Neural cell (in vitro differentiated cells): Measurements from ENCODE around the gene RNF17.

Source experiments
- EP300 ChIP-seq: fragments of 450-650 bp; conservative IDR thresholded peaks from 2 replicates; pipeline ENCODE4 v1.6.1; 2014; ENCODE audit warnings: antibody characterized with exemption, mild to moderate bottlenecking, moderate library complexity; ENCODE audit not compliant: poor library complexity, severe bottlenecking
- EZH2 ChIP-seq: fragments of 200-600, 300-800 bp; shearing (Covaris generic), sonication (generic); IDR thresholded peaks from 2 replicates; pipeline ENCODE4 v1.6.1; 2014; ENCODE audit warnings: antibody characterized with exemption, low read length, borderline replicate concordance, mild to moderate bottlenecking; ENCODE audit not compliant: insufficient read depth, poor library complexity, severe bottlenecking
- MXI1 ChIP-seq: fragments of 450-650 bp; conservative IDR thresholded peaks from 2 replicates; pipeline ENCODE4 v1.6.1; 2014; ENCODE audit warnings: antibody characterized with exemption, mild to moderate bottlenecking; ENCODE audit not compliant: poor library complexity, severe bottlenecking
- POLR2AphosphoS5 ChIP-seq: IDR thresholded peaks from 2 replicates; pipeline ENCODE4 v1.6.1; 2012
- RAD21 ChIP-seq: fragments of 450-650 bp; conservative IDR thresholded peaks from 2 replicates; pipeline ENCODE4 v1.6.1; 2014; ENCODE audit warnings: antibody characterized with exemption, mild to moderate bottlenecking, moderate library complexity
- SMC3 ChIP-seq: fragments of 450-650 bp; conservative IDR thresholded peaks from 2 replicates; pipeline ENCODE4 v1.6.1; 2014; ENCODE audit warnings: antibody characterized with exemption, mild to moderate bottlenecking, moderate library complexity; ENCODE audit not compliant: poor library complexity
- TAF1 ChIP-seq: IDR thresholded peaks from 2 replicates; pipeline ENCODE4 v1.6.1; 2012; ENCODE audit warnings: low read depth
- TF ChIP-seq, protein P1 (sequence below): fragments of 450-650 bp; IDR thresholded peaks from 2 replicates; pipeline ENCODE4 v1.5.1; 2014; ENCODE audit warnings: antibody characterized with exemption, mild to moderate bottlenecking, moderate library complexity; ENCODE audit not compliant: poor library complexity, severe bottlenecking
- TF ChIP-seq, protein P2 (sequence below): IDR thresholded peaks from 2 replicates; pipeline ENCODE4 v1.6.1; 2012; ENCODE audit warnings: borderline replicate concordance

- TF ChIP-seq, protein P1, sequence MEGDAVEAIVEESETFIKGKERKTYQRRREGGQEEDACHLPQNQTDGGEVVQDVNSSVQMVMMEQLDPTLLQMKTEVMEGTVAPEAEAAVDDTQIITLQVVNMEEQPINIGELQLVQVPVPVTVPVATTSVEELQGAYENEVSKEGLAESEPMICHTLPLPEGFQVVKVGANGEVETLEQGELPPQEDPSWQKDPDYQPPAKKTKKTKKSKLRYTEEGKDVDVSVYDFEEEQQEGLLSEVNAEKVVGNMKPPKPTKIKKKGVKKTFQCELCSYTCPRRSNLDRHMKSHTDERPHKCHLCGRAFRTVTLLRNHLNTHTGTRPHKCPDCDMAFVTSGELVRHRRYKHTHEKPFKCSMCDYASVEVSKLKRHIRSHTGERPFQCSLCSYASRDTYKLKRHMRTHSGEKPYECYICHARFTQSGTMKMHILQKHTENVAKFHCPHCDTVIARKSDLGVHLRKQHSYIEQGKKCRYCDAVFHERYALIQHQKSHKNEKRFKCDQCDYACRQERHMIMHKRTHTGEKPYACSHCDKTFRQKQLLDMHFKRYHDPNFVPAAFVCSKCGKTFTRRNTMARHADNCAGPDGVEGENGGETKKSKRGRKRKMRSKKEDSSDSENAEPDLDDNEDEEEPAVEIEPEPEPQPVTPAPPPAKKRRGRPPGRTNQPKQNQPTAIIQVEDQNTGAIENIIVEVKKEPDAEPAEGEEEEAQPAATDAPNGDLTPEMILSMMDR = no peak
- TF ChIP-seq POLR2AphosphoS5 = no peak
- no peak for TF ChIP-seq MXI1
- no peak for TF ChIP-seq TAF1
- no peak for TF ChIP-seq EP300
- no peak for TF ChIP-seq SMC3
- TF ChIP-seq EZH2 = no peak
- TF ChIP-seq, protein P2, sequence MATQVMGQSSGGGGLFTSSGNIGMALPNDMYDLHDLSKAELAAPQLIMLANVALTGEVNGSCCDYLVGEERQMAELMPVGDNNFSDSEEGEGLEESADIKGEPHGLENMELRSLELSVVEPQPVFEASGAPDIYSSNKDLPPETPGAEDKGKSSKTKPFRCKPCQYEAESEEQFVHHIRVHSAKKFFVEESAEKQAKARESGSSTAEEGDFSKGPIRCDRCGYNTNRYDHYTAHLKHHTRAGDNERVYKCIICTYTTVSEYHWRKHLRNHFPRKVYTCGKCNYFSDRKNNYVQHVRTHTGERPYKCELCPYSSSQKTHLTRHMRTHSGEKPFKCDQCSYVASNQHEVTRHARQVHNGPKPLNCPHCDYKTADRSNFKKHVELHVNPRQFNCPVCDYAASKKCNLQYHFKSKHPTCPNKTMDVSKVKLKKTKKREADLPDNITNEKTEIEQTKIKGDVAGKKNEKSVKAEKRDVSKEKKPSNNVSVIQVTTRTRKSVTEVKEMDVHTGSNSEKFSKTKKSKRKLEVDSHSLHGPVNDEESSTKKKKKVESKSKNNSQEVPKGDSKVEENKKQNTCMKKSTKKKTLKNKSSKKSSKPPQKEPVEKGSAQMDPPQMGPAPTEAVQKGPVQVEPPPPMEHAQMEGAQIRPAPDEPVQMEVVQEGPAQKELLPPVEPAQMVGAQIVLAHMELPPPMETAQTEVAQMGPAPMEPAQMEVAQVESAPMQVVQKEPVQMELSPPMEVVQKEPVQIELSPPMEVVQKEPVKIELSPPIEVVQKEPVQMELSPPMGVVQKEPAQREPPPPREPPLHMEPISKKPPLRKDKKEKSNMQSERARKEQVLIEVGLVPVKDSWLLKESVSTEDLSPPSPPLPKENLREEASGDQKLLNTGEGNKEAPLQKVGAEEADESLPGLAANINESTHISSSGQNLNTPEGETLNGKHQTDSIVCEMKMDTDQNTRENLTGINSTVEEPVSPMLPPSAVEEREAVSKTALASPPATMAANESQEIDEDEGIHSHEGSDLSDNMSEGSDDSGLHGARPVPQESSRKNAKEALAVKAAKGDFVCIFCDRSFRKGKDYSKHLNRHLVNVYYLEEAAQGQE = no peak
- no peak for TF ChIP-seq RAD21
Observed at GRCh38 chr13:24717217-24717616, 46.8 kb upstream of the RNF17 start.
